ENCODE results near the gene FBN1.

The FBN1 gene

DNA sequence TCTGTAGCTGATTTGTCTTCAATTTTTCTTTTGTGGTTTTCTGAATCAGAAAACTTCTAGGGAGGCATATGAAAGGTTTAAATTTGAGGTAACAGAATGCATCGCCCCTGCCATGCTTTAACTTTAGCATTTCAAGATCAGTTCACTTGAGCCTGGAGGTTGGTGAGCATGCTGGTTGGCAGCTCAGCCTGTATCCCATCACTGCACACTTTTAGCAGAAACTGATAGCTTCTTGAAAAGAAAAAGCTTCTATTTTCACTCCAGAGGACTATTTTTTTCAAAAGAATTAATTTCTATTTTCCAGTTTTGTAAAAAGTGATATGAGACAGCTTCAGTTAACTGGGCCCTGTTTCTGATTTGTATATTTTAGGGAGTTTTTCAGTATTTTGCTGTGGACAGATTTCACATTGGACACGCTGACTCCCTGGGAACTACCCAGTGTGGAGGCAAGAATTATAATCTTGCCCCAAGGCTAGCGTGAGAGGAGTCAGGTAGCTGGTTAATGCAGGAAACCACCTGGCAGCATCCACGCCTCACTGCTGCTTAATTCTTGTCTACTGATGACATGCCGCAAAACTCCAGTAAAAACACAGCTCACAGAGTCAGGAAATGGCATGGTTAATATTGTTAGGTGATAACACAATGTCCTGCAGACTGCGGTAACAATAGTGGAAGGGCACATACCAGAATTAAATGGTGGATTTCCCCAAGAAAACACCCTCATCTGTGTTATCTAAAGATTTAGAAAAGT lies 242.9 kb downstream of the FBN1 start:
- no peak overlapping the region for H3K27ac ChIP-seq
- DNase-seq (ENCODE audit: low spot score) = no peak
- no peak for TF ChIP-seq CTCF (IDR thresholded peaks at IDR 0.05)
- H3K4me3 ChIP-seq = no peak overlapping the region

- Histone ChIP-seq H3K27ac (peak overlapping the region in 1 of 2 donors; percentile 3), H3K4me3 (no peak overlapping the region)
- no peak for TF ChIP-seq CTCF (IDR thresholded peaks at IDR 0.05)
- no peak for DNase-seq (ENCODE audit: low spot score)
Observed at GRCh38 chr15:48400086-48400485, 245.4 kb downstream of the FBN1 start.

- Histone ChIP-seq H3K27ac (peak overlapping the region in 1 of 2 donors; percentile 69), H3K4me3 (no peak overlapping the region)
Observed at GRCh38 chr15:48397841-48398240, 247.7 kb downstream of the FBN1 start.

DNA sequence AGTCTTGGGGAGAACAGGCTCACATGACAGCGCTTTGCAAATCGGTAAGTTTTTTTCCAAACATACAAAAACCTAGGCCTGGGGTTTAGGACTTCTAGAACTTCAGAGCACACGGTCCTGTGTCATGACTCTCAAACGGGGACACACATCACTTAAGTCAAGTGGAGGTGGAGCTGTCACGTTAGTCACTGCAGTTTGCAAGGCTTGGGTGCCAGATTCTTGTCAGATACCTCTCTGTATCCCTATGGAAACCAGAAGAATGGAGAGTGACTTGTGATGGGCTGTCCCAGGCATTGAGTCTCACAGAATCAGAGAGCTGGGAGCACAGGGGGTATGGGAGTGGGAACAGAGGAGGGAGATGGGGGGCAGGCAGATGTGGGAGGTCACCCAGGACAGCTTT lies 249.5 kb downstream of the FBN1 start:
- DNase-seq (ENCODE audit: low spot score) = no peak
- TF ChIP-seq CTCF (IDR thresholded peaks at IDR 0.05) = no peak
- peak overlapping the region; percentile 53 to 87 for H3K27ac ChIP-seq
- no peak overlapping the region for H3K4me3 ChIP-seq

More at GRCh38 chr15:48397841-48398240, 247.7 kb downstream of the FBN1 start:
- no peak for DNase-seq (ENCODE audit: low spot score)
- TF ChIP-seq CTCF (IDR thresholded peaks at IDR 0.05) = no peak

- Histone ChIP-seq H3K4me3 (no peak overlapping the region), H3K27ac (peak overlapping the region; percentile 53 to 87)
- DNase-seq (ENCODE audit: low spot score) = no peak
- no peak for TF ChIP-seq CTCF (IDR thresholded peaks at IDR 0.05)
Observed at GRCh38 chr15:48395521-48396011, 249.9 kb downstream of the FBN1 start.

DNA sequence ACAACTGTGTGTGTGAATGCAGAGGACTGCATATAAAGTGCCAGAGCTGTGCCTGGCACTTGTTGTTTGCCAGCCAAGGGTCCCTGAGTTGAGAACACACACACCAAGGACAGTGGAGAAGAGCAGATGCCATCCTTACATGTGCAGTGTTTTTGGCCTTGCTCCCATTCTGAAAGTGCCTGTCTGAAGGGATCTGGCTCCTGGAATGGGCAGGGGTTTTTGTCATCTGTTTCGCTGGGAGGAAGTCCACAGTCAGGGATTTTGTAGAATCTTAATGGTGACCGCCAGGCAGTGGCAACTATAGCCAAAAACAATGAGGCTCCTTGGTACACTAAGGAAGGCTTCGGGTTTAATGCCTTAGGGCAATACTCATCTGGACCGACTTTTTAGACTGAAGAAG lies 250.5 kb downstream of the FBN1 start:
- no peak for DNase-seq (ENCODE audit: low spot score)
- TF ChIP-seq CTCF (IDR thresholded peaks at IDR 0.05) = no peak
- Histone ChIP-seq H3K27ac (peak overlapping the region; percentile 53 to 87), H3K4me3 (no peak overlapping the region)
